ENCODE results near the gene ZC3H7B.
"Not testable (repeated sequence)": the region's sequence is repeated elsewhere in the genome, so short reads cannot be mapped to it uniquely, and the experiment has no call there.

Gene ZC3H7B

DNA sequence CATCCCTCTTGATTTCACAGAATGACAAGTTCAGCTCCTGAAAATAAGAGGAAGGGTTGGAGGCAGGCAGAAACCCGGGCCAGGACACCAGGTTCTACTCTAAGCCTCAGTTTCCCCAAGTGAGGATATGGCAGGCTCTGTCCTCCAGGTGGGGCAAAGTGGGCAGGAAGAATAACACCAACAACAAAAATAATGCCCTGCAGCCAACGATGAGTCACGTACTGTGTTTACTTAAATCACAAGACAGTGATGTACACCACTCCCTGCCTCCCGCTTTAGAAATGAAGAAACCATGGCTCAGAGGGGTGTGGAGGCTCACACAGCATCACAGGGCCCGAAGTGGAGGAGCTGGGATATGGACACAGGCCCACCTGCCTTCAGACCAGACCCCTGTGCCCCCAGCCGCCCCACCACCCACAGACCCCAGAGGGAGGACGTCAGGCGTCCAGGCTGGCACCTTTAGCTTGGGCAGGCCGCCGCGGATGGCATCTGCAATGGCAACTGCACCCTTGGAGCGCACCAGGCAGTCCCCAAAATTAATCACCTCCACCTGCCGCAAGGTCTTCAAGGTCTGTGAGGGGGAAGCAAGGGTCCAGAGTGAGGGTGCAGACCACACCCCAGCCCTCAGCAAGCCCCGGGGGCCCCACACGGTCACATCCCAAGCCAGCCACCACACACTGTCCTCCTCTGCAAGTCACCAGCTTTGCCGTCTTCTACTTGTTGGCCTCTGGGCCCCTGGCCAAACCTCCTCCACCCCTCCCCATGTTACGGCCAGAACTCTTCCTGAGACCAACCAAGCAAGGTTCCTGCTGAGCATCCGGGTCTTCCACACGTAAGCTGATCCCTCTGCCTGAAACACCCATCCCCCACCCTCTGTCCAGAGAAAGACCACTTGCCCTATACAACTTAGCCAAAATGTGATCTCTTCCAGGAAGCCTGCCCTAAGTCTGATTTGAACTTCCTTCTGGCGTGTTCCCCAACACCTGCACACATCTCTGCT, 44.8 kb upstream of the ZC3H7B start:
- Histone ChIP-seq H3K27me3 (ENCODE audit: control insufficient read depth, low read length) (no peaks in the 10 kb centered on the region), H3K27ac (ENCODE audit: low read depth, low read length) (no peak overlapping the region), H3K4me2 (ENCODE audit: low read length) (no peak overlapping the region), H3K9me3 (ENCODE audit: control insufficient read depth, insufficient read depth, low read length) (no peaks in the 10 kb centered on the region), H3K4me1 (ENCODE audit: control insufficient read depth, low read length) (no peaks in the 10 kb centered on the region), H3F3A (ENCODE audit: control insufficient read depth, insufficient read depth) (no peaks in the 10 kb centered on the region), H3K4me3 (ENCODE audit: low read length) (no peak overlapping the region), H3K79me2 (ENCODE audit: control insufficient read depth, low read length) (no peaks in the 10 kb centered on the region), H3K9me2 (replicated peaks; ENCODE audit: control insufficient read depth, low read length) (no peaks in the 10 kb centered on the region), H3K36me3 (ENCODE audit: control insufficient read depth, low read length) (peaks cover 90% of the 10 kb centered on the region), H4K20me1 (ENCODE audit: control insufficient read depth, insufficient read depth, low read depth, low read length) (no peaks in the 10 kb centered on the region)
- TF ChIP-seq CTCF (IDR thresholded peaks at IDR 0.05; ENCODE audit: low read depth, low read length, poor library complexity, severe bottlenecking) (no peak), EZH2phosphoT487 (IDR thresholded peaks at IDR 0.05; ENCODE audit: borderline replicate concordance, low read length) (no peak)

GRCh38 chr22:41257696-41258095, 43.6 kb upstream of the ZC3H7B start:
- no peaks in the 10 kb centered on the region for H3K9me2 ChIP-seq (replicated peaks; ENCODE audit: control insufficient read depth, low read length)
- H3K27ac ChIP-seq (ENCODE audit: low read depth, low read length): no peak overlapping the region
- H3K79me2 ChIP-seq (ENCODE audit: control insufficient read depth, low read length): no peaks in the 10 kb centered on the region; the same call in 1 of the 2 replicates
- H3K4me3 ChIP-seq (ENCODE audit: low read length): no peak overlapping the region
- no peak for TF ChIP-seq CTCF (IDR thresholded peaks at IDR 0.05; ENCODE audit: low read depth, low read length, poor library complexity, severe bottlenecking)
- no peak for TF ChIP-seq EZH2phosphoT487 (IDR thresholded peaks at IDR 0.05; ENCODE audit: borderline replicate concordance, low read length)
- H3K27me3 ChIP-seq (ENCODE audit: control insufficient read depth, low read length): no peaks in the 10 kb centered on the region
- H3F3A ChIP-seq (ENCODE audit: control insufficient read depth, insufficient read depth): no peaks in the 10 kb centered on the region
- no peaks in the 10 kb centered on the region for H4K20me1 ChIP-seq (ENCODE audit: control insufficient read depth, insufficient read depth, low read depth, low read length)
- H3K36me3 ChIP-seq (ENCODE audit: control insufficient read depth, low read length): peaks cover 94% of the 10 kb centered on the region
- no peaks in the 10 kb centered on the region for H3K4me1 ChIP-seq (ENCODE audit: control insufficient read depth, low read length)
- no peak overlapping the region for H3K4me2 ChIP-seq (ENCODE audit: low read length)
- H3K9me3 ChIP-seq (ENCODE audit: control insufficient read depth, insufficient read depth, low read length): no peaks in the 10 kb centered on the region

GRCh38 chr22:41259756-41260155, 41.6 kb upstream of the ZC3H7B start:
- peaks cover 96% of the 10 kb centered on the region for H3K36me3 ChIP-seq (ENCODE audit: control insufficient read depth, low read length)
- H3K9me2 ChIP-seq (replicated peaks; ENCODE audit: control insufficient read depth, low read length); H3K4me3 ChIP-seq (ENCODE audit: low read length); H3F3A ChIP-seq (ENCODE audit: control insufficient read depth, insufficient read depth); H3K27me3 ChIP-seq (ENCODE audit: control insufficient read depth, low read length); H3K9me3 ChIP-seq (ENCODE audit: control insufficient read depth, insufficient read depth, low read length); H3K4me1 ChIP-seq (ENCODE audit: control insufficient read depth, low read length); H3K4me2 ChIP-seq (ENCODE audit: low read length); H3K27ac ChIP-seq (ENCODE audit: low read depth, low read length); H3K79me2 ChIP-seq (ENCODE audit: control insufficient read depth, low read length); H4K20me1 ChIP-seq (ENCODE audit: control insufficient read depth, insufficient read depth, low read depth, low read length): not testable (repeated sequence)

GRCh38 chr22:41260871-41261270, 40.5 kb upstream of the ZC3H7B start:
- Histone ChIP-seq H3K79me2 (ENCODE audit: control insufficient read depth, low read length) (no peaks in the 10 kb centered on the region; the same call in none of the 2 replicates), H3K27ac (ENCODE audit: low read depth, low read length) (no peak overlapping the region), H3K27me3 (ENCODE audit: control insufficient read depth, low read length) (no peaks in the 10 kb centered on the region), H3K9me3 (ENCODE audit: control insufficient read depth, insufficient read depth, low read length) (no peaks in the 10 kb centered on the region), H3K9me2 (replicated peaks; ENCODE audit: control insufficient read depth, low read length) (no peaks in the 10 kb centered on the region), H4K20me1 (ENCODE audit: control insufficient read depth, insufficient read depth, low read depth, low read length) (no peaks in the 10 kb centered on the region), H3K4me2 (ENCODE audit: low read length) (no peak overlapping the region), H3K4me3 (ENCODE audit: low read length) (no peak overlapping the region), H3K4me1 (ENCODE audit: control insufficient read depth, low read length) (no peaks in the 10 kb centered on the region), H3K36me3 (ENCODE audit: control insufficient read depth, low read length) (peaks cover 95% of the 10 kb centered on the region), H3F3A (ENCODE audit: control insufficient read depth, insufficient read depth) (no peaks in the 10 kb centered on the region)
- TF ChIP-seq EZH2phosphoT487 (IDR thresholded peaks at IDR 0.05; ENCODE audit: borderline replicate concordance, low read length): no peak

All from DOHH2 (cell line).